Stimulated activated CD8-positive, alpha-beta memory T cell treated with anti-CD3 and anti-CD28 coated beads, Interleukin-7, amount 100 ng/mL, for 4 hours (primary cell): ENCODE results near the gene RFX2.
"Not testable (repeated sequence)": the region's sequence is repeated elsewhere in the genome, so short reads cannot be mapped to it uniquely, and the experiment has no call there.

Source experiments
- DNase-seq, 2 donors: peaks; one replicate each; pipeline ENCODE4 v3.0.0-alpha.2; 2020; ENCODE audit warnings: low read depth in 2 of 2

The RFX2 gene

GRCh38 chr19:6110360-6110977 is at the start of gene RFX2:
Gene RFX2, minus strand, starts transcription at chr19:6110500. Its CDS starts 63,004 bp downstream, at chr19:6047496.
- peak; percentile 97 to 99 for DNase-seq

GRCh38 chr19:6156033-6156432 is 45.7 kb upstream of the RFX2 start:
- no peak for DNase-seq

- no peak for DNase-seq
These were observed 40.0 kb upstream of the RFX2 start for GRCh38 chr19:6150289-6150688.

- DNase-seq = no peak
These were observed 30.9 kb upstream of the RFX2 start for GRCh38 chr19:6141217-6141616.

GRCh38 chr19:6138511-6138910 is 28.2 kb upstream of the RFX2 start:
- no peak for DNase-seq

GRCh38 chr19:6138066-6138465 is 27.8 kb upstream of the RFX2 start:
- DNase-seq = no peak

GRCh38 chr19:6133231-6133630 is 22.9 kb upstream of the RFX2 start:
- DNase-seq = no peak

- DNase-seq = no peak
These were observed 22.2 kb upstream of the RFX2 start for GRCh38 chr19:6132482-6132881.

GRCh38 chr19:6127716-6128335 is 17.5 kb upstream of the RFX2 start:
- no peak for DNase-seq

GRCh38 chr19:6126335-6126974 is 16.2 kb upstream of the RFX2 start:
- no peak for DNase-seq

- DNase-seq = peak; percentile 34 to 40
These were observed 15.3 kb upstream of the RFX2 start for GRCh38 chr19:6125571-6125989.

GRCh38 chr19:6119031-6119430 is 8.7 kb upstream of the RFX2 start:
- DNase-seq = no peak

GRCh38 chr19:6118043-6118442 is 7.7 kb upstream of the RFX2 start:
- no peak for DNase-seq

GRCh38 chr19:6117534-6117933 is 7.2 kb upstream of the RFX2 start:
- no peak for DNase-seq

- no peak for DNase-seq
These were observed 6.6 kb upstream of the RFX2 start for GRCh38 chr19:6116749-6117430.

- no peak for DNase-seq
These were observed 5.7 kb upstream of the RFX2 start for GRCh38 chr19:6115992-6116391.

- DNase-seq = no peak
These were observed 3.4 kb upstream of the RFX2 start for GRCh38 chr19:6113616-6114188.

GRCh38 chr19:6109947-6110346 is 353 bp downstream of the RFX2 start:
- no peak for DNase-seq

- DNase-seq = peak; percentile 60 to 71
These were observed 1.3 kb downstream of the RFX2 start for GRCh38 chr19:6108721-6109633.

GRCh38 chr19:6106643-6107294 is 3.5 kb downstream of the RFX2 start:
- DNase-seq = not testable (repeated sequence)

GRCh38 chr19:6105444-6105843 is 4.9 kb downstream of the RFX2 start:
- no peak for DNase-seq
